LNCAP (cell line): ENCODE data around the gene OR2F1.

Experiments used
- TF ChIP-seq, protein P1 (sequence below): fragments of 450-650 bp; IDR thresholded peaks from 2 replicates; pipeline ENCODE4 v1.5.1; 2017; ENCODE audit warnings: mild to moderate bottlenecking

The OR2F1 gene

DNA sequence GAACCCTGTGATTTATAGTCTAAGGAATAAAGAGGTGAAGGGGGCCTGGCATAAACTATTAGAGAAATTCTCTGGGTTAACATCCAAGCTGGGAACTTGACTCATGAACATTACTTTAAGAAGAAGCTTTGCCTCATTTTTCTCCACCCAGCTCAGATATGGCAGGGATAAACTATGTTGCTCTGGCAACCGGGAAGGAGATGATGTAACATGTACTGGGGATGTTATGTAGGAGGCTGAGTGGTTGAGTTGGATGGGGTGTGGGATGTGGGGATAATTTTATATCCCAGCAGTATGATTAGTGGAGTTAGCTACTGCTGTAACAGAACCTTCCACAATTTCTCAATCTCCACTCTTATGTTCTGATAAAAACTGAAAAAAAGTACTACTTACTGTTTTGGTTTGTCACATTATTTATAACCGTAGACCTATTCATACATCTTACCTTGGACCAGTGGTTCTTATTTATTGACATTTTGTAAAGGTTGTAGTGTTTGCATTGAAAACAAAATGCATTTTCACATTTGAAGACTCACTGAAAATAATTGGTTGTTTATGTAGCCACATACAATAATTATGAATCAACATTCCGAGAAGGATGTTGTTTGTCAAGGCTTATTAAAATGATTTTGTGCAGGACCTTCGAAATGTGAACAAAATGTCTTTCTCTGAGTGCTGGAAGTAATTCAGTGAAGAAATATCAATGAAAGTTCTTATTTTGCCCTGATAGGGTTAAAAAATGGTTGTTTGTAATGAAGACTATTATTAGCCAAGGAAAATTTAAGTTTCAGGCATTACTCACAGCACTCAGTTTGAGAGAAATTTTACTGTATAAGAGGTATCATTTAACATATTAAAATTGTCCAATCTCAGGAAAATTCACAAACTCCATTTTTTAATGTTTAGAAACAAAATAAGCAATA lies 18.3 kb upstream of the OR2F1 start:
- TF ChIP-seq, protein P1, sequence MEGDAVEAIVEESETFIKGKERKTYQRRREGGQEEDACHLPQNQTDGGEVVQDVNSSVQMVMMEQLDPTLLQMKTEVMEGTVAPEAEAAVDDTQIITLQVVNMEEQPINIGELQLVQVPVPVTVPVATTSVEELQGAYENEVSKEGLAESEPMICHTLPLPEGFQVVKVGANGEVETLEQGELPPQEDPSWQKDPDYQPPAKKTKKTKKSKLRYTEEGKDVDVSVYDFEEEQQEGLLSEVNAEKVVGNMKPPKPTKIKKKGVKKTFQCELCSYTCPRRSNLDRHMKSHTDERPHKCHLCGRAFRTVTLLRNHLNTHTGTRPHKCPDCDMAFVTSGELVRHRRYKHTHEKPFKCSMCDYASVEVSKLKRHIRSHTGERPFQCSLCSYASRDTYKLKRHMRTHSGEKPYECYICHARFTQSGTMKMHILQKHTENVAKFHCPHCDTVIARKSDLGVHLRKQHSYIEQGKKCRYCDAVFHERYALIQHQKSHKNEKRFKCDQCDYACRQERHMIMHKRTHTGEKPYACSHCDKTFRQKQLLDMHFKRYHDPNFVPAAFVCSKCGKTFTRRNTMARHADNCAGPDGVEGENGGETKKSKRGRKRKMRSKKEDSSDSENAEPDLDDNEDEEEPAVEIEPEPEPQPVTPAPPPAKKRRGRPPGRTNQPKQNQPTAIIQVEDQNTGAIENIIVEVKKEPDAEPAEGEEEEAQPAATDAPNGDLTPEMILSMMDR = no peak

DNA sequence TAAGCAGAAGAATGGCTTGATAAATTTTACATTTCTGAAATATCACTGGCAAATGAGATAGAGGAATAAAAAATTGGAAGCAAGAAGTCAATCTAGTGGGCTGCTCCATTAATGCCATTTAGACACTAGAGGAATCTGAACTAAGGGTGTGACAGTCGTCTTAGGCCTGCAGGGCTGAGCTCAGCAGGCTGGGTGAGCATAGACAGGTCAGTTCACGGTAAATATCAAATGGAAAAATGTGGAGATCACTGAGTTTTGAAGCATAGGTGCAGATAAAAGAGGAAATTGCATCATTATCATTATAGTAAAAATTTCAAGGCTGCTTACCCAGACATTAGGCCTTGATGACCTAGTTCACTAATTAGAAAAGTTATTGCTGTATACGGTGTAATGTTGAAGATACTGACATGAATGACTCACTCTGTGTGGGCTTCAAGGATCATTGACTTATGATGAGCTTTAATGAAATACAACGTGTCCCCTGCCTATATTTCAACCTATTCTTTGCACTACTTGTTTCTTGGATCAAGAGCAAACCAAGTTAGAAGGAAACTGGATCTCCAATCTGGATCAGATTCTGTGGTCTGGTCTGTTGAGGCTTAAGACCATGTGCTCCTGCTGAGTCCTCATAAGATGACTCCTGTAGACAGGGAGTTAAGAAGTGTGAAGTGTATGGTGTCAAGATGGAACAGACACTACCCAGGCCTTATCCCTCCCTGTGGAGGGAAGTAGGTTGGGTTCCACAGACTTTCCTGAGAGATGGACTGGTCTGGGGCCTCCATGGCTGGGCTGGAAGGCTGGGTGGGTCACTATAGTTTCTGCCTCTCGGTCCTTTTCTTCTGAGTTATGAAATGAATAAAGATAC lies 16.0 kb upstream of the OR2F1 start:
- TF ChIP-seq, protein P1 = no peak

DNA sequence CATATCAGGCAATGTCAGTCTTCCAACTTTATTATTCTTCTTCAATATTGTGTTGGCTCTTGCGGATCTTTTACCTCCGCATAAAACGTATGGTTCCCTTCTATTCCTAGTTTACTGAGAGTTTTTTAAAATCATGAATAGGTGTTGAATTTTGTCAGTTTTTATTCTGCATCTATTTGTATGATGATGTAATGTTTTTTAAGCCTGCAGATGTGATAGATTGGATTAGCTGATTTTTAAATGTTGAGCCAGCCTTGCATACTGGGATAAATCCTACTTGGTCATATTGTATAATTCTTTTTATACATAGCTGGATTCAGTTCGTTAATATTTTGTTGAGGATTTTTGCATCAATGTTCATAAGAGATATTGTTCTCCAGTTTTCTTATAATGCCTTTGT lies 9.2 kb upstream of the OR2F1 start:
- TF ChIP-seq, protein P1 = no peak

DNA sequence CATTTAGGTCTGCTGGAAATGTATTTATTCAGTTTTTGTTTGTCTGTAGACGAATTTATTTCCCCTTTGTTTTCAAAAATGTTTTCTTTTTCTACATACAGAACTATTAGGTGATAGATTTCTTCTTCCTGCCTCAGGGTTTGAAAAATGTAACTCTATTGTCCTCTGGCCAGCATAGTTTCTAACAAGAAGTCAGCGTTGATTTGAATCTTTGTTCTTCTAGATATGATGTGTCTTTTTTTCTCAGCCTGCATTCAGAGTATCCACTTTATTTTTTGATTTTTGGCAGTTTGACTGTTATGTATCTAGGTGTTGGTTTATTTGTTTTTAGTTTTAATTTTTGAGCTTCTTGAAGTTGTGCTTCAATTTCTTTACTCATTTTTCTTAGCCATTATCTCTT lies 7.5 kb upstream of the OR2F1 start:
- TF ChIP-seq, protein P1 = no peak

DNA sequence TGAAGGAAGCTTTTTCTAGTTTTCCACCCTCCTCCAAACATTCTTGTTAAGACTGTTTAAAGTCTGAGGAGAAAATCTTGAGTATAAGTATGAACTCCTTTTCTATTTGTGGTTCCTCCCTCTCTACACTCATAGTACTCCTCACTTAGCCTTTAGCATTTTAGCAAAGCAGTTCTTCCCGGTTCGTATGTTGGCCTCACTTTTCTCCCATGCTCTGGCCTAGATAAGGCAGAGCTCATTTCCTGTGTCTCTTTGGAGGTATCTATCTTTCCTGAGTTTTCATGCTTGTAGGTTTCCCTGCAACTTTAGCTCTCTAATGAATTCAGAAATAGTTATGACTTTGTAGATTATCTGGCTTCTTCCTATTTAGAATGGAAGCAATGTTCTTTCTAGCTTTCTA lies 5.9 kb upstream of the OR2F1 start:
- TF ChIP-seq, protein P1 = no peak

DNA sequence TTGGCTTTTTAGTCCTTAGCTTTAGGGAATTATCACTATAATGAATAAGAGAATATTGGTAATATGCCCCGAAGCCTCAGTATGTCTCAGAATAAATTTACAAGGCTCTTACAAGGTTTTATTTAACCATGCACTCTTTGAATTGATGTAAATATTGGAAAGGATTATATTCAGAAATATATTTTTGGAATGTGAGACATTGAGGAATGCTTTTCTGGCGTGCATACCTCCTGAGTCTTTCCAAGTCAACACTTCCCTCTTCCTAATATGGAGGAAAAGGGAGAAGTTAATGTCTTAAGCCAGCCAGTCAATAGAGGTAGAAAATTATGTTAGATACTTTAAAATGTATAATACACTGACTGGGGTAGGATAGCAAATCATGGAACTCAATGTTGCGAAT lies 1.2 kb upstream of the OR2F1 start:
- TF ChIP-seq, protein P1 = no peak

DNA sequence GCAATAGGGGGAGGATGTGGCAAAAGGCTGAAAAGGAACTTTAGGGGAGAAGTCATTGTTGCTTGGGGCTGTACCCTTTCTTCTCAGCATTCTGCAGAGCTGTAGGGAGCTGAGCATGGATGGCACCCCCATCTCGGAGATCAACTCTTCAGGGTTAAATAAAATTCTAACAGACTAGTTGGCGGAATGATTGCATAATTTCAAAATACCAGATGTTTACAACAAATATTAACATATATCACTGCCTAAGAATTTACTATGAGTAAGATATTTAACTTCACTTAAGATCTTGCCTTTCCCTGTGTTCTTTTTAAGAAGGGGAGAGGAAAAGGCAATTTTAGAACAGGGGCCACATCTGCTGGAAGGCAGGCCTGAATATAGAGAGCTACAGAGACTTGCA lies 509 bp upstream of the OR2F1 start:
- TF ChIP-seq, protein P1 = no peak
